Hepatocyte (in vitro differentiated cells): ENCODE data around the gene CFTR.

Experiments
- EZH2 ChIP-seq: fragments of 200-600 bp; sonication (generic); IDR thresholded peaks from 2 replicates; pipeline ENCODE4 v1.6.1; 2016; ENCODE audit warnings: antibody characterized with exemption, mild to moderate bottlenecking, borderline replicate concordance
- TF ChIP-seq, protein P1 (sequence below): fragments of 200-600 bp; sonication (generic); IDR thresholded peaks from 2 replicates; pipeline ENCODE4 v1.5.1; 2016; ENCODE audit warnings: antibody characterized with exemption, mild to moderate bottlenecking; ENCODE audit not compliant: poor library complexity

DNA sequence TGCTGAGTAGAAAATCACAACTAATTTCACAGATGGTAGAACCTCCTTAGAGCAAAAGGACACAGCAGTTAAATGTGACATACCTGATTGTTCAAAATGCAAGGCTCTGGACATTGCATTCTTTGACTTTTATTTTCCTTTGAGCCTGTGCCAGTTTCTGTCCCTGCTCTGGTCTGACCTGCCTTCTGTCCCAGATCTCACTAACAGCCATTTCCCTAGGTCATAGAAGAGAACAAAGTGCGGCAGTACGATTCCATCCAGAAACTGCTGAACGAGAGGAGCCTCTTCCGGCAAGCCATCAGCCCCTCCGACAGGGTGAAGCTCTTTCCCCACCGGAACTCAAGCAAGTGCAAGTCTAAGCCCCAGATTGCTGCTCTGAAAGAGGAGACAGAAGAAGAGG, 186.9 kb downstream of the CFTR start:
- TF ChIP-seq, protein P1, sequence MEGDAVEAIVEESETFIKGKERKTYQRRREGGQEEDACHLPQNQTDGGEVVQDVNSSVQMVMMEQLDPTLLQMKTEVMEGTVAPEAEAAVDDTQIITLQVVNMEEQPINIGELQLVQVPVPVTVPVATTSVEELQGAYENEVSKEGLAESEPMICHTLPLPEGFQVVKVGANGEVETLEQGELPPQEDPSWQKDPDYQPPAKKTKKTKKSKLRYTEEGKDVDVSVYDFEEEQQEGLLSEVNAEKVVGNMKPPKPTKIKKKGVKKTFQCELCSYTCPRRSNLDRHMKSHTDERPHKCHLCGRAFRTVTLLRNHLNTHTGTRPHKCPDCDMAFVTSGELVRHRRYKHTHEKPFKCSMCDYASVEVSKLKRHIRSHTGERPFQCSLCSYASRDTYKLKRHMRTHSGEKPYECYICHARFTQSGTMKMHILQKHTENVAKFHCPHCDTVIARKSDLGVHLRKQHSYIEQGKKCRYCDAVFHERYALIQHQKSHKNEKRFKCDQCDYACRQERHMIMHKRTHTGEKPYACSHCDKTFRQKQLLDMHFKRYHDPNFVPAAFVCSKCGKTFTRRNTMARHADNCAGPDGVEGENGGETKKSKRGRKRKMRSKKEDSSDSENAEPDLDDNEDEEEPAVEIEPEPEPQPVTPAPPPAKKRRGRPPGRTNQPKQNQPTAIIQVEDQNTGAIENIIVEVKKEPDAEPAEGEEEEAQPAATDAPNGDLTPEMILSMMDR, result no peak
- no peak for TF ChIP-seq EZH2
